GM13977 (cell line): Measurements from ENCODE around the gene FCGBP.
A peak's percentile ranks its signal among the peaks of the same experiment; 100 is the strongest.

Source experiments
- DNase-seq: peaks from one replicate; pipeline ENCODE4 v3.0.0; 2012; ENCODE audit warnings: low spot score
- in situ Hi-C: fragments of 300-500 bp; cut with MboI; formaldehyde crosslinking; loops from one replicate; pipeline ENCODE4 v1.12.0; 2022; ENCODE audit warnings: low sequenced_read_pairs, low pct_unique_long_range_greater_than_20kb, mixed read lengths, inconsistent platforms; ENCODE audit not compliant: unreplicated experiment
- TF ChIP-seq, protein P1 (sequence below): IDR thresholded peaks from 2 replicates; pipeline ENCODE4 v1.5.1; 2012; ENCODE audit warnings: mild to moderate bottlenecking, control low read depth; ENCODE audit not compliant: insufficient read depth; ENCODE audit errors: extremely low read depth, missing control alignments

Gene FCGBP

DNA sequence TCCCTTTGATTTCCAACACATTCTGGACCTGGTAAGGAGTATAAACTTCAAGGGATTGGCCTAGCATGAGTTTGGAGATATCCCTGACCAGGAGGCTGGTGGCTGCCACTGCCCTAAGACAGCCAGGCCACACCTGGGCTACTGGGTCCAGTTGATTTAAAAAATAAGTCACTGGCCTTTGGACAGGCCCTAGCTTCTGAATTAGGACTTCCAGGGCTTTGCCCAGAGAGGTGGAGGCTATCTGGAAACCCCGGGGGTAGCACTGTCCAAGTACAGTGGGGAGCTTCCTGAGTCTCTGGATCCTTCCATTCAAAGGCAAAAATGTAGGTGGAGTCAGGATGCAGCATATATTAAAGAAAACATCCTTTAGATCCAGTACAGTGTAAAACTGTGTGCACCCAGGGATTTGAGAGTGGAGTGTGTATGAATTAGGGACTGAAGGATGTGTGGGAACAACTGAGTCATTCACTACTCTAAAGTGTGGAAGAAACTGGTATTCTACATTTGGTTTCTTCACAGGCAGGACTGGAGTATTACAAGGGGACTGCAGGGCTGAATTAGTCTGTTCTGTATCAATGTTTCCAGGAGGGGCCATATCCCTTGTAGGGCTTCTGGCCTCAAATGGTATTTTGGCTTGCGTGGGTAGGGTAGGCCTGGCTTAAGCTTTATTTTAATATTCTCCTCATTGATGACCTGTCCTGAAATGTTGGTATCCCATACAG lies 14.8 kb upstream of the FCGBP start:
- TF ChIP-seq, protein P1, sequence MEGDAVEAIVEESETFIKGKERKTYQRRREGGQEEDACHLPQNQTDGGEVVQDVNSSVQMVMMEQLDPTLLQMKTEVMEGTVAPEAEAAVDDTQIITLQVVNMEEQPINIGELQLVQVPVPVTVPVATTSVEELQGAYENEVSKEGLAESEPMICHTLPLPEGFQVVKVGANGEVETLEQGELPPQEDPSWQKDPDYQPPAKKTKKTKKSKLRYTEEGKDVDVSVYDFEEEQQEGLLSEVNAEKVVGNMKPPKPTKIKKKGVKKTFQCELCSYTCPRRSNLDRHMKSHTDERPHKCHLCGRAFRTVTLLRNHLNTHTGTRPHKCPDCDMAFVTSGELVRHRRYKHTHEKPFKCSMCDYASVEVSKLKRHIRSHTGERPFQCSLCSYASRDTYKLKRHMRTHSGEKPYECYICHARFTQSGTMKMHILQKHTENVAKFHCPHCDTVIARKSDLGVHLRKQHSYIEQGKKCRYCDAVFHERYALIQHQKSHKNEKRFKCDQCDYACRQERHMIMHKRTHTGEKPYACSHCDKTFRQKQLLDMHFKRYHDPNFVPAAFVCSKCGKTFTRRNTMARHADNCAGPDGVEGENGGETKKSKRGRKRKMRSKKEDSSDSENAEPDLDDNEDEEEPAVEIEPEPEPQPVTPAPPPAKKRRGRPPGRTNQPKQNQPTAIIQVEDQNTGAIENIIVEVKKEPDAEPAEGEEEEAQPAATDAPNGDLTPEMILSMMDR = no peak
- no peak for DNase-seq
- in situ Hi-C loops = no loop called here

DNA sequence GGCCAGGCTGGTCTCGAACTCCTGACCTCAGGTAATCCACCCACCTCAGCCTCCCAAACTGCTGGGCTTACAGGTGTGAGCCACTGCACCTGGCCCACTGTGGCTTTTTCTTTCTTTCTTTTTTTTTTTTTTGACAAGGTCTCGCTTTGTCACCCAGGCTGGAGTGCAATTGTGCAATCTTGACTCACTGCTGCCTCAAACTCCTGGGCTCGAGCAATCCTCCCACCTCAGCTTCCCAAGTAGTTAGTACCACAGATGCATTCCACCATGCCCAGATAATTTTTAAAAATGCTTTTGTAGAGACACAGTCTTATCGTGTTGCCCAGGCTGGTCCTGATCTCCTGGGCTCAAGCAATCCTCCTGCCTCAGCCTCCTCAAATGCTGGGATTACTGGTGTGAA lies 12.1 kb upstream of the FCGBP start:
- in situ Hi-C loops = no loop called here
- no peak for DNase-seq
- TF ChIP-seq, protein P1 = no peak

DNA sequence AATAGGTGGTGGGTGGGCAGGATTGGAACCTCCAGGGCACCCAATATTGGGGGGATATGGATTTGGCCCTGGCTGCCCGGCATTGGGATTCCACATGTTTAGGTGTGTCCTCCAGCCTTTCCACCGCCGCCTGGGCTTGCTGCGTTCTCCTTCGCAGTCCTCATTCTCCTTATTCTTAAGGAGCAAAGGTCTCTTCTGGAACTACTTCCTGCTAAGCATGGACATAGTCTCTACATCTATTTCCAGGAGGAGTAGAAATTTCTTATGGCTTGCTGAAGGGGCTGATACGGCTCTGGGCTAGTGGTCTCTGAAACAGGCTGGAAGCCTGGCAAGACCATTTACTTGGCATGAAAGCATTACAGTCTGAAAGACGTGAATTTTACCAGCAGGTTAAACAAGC lies 9.2 kb upstream of the FCGBP start:
- no peak for DNase-seq
- TF ChIP-seq, protein P1 = no peak
- in situ Hi-C loops = no loop called here

DNA sequence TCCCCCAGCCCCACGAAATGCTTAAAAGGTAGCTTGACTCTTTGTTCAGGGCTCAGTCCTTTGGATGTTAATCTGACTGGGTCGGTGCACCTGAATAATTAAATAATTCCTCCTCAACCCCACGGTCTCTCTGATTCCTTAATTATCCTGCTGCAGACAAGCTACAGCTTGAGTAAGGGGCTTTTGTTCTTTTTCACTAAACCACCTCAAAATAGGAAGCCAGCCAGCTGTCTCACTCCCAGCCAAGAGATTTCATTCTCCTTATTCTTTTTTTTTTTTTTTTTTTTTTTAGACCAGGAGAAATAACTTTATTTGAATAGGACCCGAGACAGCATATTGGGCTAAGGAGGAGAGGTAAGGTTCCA lies 7.9 kb upstream of the FCGBP start:
- TF ChIP-seq, protein P1 = no peak
- DNase-seq = no peak
- in situ Hi-C loops = no loop called here

DNA sequence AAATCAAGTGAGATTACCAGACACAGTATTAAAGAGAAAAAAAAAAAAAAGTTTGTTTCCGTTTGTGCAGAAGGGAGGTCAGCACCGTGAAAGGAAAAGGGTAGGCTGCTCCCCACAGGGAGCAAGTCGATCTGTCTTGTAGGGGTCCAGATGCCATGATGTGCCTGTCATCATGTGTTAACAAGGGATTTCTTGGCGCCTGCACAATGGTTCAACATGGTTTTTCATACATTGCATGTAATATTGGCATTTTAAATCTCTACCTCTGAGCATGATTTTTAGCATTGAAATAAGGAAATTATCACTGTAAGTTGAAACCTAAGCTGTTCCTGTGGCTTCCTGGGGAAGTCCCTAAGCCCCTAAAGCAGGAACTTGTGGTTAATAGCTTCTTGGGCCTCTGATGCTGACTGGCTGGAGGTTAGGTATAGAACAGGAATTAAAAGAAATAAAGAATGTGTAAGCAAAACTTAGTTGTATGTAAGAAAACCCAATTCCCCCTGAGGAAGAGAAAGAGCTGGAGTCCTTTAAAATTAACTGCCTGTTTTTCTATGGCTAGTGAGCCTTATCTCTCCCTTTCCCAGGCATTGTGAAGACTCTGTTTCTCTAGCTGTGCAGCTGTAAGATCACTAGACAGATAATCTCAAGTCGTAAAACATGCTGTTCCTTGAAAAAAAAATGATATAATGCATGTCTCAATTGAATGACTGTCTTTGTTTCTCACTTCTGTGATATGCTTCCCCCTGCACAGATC lies 7.4 kb upstream of the FCGBP start:
- peak; percentile 50 for DNase-seq

DNA sequence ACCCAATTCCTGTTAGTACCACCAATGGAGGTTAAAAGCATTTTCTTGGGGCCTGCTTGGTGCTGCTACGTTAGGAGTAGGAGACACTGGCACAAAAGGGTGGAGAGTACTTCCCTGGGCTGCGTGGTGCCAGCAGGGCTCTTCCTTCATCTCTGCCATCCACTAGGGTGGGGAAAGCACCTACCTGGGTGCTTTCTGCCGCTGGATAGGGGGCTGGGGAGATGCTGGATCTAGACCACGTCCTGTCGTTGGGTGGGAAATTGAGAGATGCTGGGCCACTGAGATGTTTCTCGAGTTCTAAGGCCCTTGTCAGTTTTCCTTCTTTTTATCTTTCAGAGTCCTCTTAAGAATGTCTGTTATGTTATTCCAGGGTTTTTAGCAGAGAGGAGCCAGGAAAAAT lies 6.7 kb upstream of the FCGBP start:
- in situ Hi-C loops = no loop called here
- DNase-seq = no peak
- TF ChIP-seq, protein P1 = no peak

More for the DNA sequence above, 7.4 kb upstream of the FCGBP start:
- in situ Hi-C loops = no loop called here
- TF ChIP-seq, protein P1 = no peak
